Uterus (tissue), 2 donors: Measurements from ENCODE around the gene USP47.

ENCODE experiments used
- CTCF ChIP-seq, 4 experiments: fragments of 200-600 bp in 2 of 4; fragments of 450-650 bp in 2 of 4; sonication (generic) in 2 of 4; IDR thresholded peaks; one replicate each; pipeline ENCODE4 v1.5.1; 2016 to 2019; ENCODE audit warnings: antibody characterized with exemption in 4 of 4, mild to moderate bottlenecking in 2 of 4, moderate library complexity in 1 of 4
- POLR2A ChIP-seq, 2 donors: fragments of 450-650 bp; IDR thresholded peaks; one replicate each; pipeline ENCODE4 v1.6.1; 2016; ENCODE audit warnings: antibody characterized with exemption in 2 of 2, mild to moderate bottlenecking in 1 of 2, moderate library complexity in 1 of 2

GRCh38 chr11:11808992-11809615 lies 32.7 kb upstream of the USP47 start:
- TF ChIP-seq CTCF (IDR thresholded peaks at IDR 0.05) (no peak), POLR2A (IDR thresholded peaks at IDR 0.05) (no peak)
